Kidney epithelial cell (primary cell): ENCODE data around the gene HES4. TPM values are rescaled to one million over a fixed set of nuclear protein-coding genes. Genes with fewer than 3 reads are reported as not detected.

Experiments
- DNase-seq: peaks from one replicate; pipeline ENCODE4 v3.0.0-alpha.2; 2010; ENCODE audit warnings: low read depth
- H3K27me3 ChIP-seq: 2 replicates; pipeline ENCODE4 v1.6.0; 2011; ENCODE audit warnings: low read length; ENCODE audit not compliant: control insufficient read depth, insufficient read depth
- H3K36me3 ChIP-seq: 2 replicates; pipeline ENCODE4 v1.5.1; 2011; ENCODE audit warnings: low read length; ENCODE audit not compliant: control insufficient read depth, insufficient read depth
- H3K4me3 ChIP-seq: 2 replicates; pipeline ENCODE4 v1.5.1; 2011; ENCODE audit warnings: low read depth, mild to moderate bottlenecking, control low read depth, low read length
- total RNA-seq: library from RNA; depleted of rRNA; stranded (reverse); fragments of >200 nt; gene quantifications from 2 replicates; pipeline ENCODE4 v1.2.3, GENCODE V29; 2015
- TF ChIP-seq, protein P1 (sequence below): IDR thresholded peaks from 2 replicates; pipeline ENCODE4 v1.5.1; 2011; ENCODE audit warnings: mild to moderate bottlenecking, moderate library complexity, low read length, control low read depth, inconsistent platforms; ENCODE audit not compliant: insufficient read depth, poor library complexity, severe bottlenecking

Gene HES4
- total RNA-seq, 1 donor from 2014 or later: 160 TPM

GRCh38 chr1:962381-963300 is 37.3 kb downstream of the HES4 start:
- no peak for DNase-seq
- H3K4me3 ChIP-seq: no peak overlapping the region
- no peaks in the 10 kb centered on the region for H3K36me3 ChIP-seq
- peaks cover 3% of the 10 kb centered on the region for H3K27me3 ChIP-seq
- TF ChIP-seq, protein P1, sequence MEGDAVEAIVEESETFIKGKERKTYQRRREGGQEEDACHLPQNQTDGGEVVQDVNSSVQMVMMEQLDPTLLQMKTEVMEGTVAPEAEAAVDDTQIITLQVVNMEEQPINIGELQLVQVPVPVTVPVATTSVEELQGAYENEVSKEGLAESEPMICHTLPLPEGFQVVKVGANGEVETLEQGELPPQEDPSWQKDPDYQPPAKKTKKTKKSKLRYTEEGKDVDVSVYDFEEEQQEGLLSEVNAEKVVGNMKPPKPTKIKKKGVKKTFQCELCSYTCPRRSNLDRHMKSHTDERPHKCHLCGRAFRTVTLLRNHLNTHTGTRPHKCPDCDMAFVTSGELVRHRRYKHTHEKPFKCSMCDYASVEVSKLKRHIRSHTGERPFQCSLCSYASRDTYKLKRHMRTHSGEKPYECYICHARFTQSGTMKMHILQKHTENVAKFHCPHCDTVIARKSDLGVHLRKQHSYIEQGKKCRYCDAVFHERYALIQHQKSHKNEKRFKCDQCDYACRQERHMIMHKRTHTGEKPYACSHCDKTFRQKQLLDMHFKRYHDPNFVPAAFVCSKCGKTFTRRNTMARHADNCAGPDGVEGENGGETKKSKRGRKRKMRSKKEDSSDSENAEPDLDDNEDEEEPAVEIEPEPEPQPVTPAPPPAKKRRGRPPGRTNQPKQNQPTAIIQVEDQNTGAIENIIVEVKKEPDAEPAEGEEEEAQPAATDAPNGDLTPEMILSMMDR: no peak

GRCh38 chr1:961132-961669 is 38.7 kb downstream of the HES4 start:
- TF ChIP-seq, protein P1: no peak
- peak overlapping the region; percentile 70 for H3K4me3 ChIP-seq
- peaks cover 3% of the 10 kb centered on the region for H3K27me3 ChIP-seq
- H3K36me3 ChIP-seq: peaks cover 3% of the 10 kb centered on the region
- no peak for DNase-seq

DNA sequence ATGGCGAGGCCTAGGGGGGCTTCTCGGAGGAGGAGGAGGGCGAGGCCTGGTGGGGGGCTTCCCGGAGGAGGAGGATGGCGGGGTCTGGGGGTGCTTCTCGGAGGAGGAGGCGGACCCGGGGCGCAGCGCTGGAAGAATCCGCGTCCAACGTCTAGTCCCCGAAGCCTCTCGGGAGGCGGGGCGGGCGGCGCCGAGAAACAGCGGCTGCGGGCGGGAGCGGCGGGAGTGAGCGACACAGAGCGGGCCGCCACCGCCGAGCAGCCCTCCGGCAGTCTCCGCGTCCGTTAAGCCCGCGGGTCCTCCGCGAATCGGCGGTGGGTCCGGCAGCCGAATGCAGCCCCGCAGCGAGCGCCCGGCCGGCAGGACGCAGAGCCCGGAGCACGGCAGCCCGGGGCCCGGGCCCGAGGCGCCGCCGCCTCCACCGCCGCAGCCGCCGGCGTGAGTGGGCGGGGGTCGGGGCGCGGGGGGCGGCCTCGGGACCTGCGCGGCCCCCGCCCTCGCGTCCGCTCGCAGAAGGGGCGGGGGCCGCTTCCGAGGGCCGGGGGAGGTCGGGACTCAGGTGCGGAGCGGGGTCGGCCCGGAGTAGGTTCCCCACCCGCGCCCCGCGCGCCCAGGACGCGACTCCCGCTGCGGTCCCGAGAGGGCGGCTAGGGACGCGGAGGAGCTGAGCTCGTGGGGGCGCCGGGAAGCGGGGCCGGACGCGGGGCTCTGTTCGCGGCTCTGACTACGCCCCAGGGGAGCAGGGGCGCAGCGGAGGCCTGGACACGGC is 39.4 kb downstream of the HES4 start, which contains the start of gene KLHL17:
Gene KLHL17 (plus strand): TSS at position 222 of the 769 bp plus-strand sequence. CDS start 110 bp downstream, at position 332.
- Histone ChIP-seq H3K36me3 (peaks cover 3% of the 10 kb centered on the region), H3K27me3 (peaks cover 3% of the 10 kb centered on the region), H3K4me3 (peak within 1 kb of the TSS; percentile 70)
- no peak for DNase-seq
- TF ChIP-seq, protein P1: no peak

GRCh38 chr1:959731-960362 is 40.0 kb downstream of the HES4 start:
- H3K36me3 ChIP-seq: peaks cover 3% of the 10 kb centered on the region
- peak overlapping the region; percentile 70 for H3K4me3 ChIP-seq
- H3K27me3 ChIP-seq: peaks cover 3% of the 10 kb centered on the region
- DNase-seq: no peak
- TF ChIP-seq, protein P1: no peak

DNA sequence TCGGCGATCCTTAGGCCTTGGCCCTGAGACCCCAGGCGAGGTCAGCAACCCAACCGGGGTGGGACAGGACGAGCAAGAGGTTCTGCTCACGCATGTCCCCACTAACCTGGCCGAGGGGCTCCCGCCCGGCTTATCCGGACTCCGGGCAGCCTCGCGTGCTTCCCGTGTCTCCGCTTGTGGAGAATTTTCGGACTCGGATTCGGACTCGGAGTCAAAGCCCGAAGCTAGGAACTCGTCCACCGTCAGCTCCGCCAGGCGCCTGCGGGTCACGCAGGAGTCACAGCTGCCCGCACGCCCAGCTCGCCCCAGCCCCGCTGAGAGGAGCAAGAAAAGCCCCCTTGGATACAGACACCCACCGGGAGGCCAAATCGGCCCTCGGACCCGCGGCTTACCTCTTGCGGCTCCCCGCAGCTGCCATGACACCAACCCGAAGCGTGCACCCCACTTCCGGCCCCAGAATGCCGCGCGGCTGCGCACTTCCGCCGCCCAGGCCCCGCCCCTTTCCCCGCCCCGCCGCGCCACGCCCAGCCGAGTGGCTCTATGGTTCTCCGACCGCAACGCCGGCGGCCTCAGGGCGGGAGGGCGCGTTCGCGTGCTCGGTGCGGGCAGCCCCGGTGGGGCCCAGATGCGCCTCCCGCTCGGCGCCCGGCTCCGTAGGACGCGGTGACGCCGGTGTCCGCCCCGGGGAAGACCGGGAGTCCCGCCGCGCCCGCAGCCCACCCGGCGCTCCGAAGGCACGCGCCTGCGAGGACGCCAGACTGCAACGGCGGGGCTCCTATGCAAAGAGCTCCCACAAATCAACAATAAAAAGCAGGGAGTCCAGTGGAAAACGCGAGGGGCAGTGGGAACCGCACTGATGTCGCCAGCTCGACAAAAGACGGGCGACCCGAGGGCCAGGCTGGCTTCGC is 40.8 kb downstream of the HES4 start, which contains the start of gene NOC2L:
Gene NOC2L (minus strand): TSS at position 434 of the 908 bp plus-strand sequence. CDS start 16 bp downstream, at position 418.
- TF ChIP-seq, protein P1: no peak
- no peak for DNase-seq
- Histone ChIP-seq H3K4me3 (peak within 1 kb of the TSS; percentile 96), H3K36me3 (peaks cover 3% of the 10 kb centered on the region), H3K27me3 (peaks cover 3% of the 10 kb centered on the region)
